Ramos (cell line): ENCODE results near the gene NR6A1.

Experiments used
- in situ Hi-C: fragments of 300-500 bp; cut with MboI; formaldehyde crosslinking; loops from one replicate; pipeline ENCODE4 v1.14.3; 2022; ENCODE audit warnings: low sequenced_read_pairs; ENCODE audit not compliant: unreplicated experiment

Gene NR6A1

DNA sequence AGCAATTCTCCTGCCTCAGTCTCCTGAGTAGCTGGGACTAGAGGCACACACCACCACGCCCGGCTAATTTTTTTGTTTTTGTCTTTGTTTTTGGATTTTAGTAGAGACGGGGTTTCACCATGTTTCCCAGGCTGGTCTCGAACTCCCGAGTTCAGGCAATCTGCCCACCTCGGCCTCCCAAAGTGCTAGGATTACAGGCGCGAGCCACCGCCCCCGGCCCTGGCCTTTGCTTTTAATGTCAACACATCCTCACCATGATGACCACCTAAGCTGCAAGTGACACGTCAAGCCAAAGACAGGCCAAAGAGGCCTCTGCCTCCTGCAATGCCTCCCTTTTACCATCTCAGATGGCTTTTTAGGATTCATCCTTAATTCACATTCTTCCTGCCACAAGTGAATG, 142.4 kb downstream of the NR6A1 start:
- in situ Hi-C loops: no loop called here

GRCh38 chr9:124626276-124626675, 144.8 kb downstream of the NR6A1 start:
- in situ Hi-C loops: no loop called here

DNA sequence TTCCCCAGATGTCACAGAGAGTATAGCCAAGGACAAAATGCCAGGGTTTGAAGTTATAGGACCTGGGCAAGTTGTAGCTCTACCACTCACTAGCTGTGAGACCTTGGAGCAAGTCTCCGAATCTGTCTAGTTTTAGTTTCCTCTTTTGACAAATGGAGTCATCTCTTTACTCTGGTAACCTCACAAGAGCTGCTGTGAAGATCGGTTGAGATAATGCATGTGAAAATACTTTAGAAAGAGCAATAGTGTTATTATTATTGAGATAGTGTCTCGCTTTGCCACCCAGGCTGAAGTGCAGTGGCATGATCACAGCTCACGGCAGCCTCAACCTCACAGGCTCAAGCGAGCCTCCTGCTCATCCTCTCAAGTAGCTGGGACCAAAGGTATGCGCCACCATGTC, 146.0 kb downstream of the NR6A1 start:
- in situ Hi-C loops: no loop called here

DNA sequence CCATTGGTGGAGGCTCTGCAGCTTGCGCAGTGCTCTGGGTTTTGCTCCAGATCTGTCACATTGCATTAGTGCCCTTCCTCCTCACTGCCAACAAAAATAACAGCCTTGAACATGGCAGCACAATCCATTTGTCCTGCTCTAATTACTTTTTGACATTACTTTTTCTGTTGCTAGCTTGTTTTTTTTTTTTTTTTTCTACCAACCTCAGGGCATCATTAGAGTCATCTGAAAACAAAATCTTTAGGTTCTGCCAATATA, 146.4 kb downstream of the NR6A1 start:
- in situ Hi-C loops: no loop called here

DNA sequence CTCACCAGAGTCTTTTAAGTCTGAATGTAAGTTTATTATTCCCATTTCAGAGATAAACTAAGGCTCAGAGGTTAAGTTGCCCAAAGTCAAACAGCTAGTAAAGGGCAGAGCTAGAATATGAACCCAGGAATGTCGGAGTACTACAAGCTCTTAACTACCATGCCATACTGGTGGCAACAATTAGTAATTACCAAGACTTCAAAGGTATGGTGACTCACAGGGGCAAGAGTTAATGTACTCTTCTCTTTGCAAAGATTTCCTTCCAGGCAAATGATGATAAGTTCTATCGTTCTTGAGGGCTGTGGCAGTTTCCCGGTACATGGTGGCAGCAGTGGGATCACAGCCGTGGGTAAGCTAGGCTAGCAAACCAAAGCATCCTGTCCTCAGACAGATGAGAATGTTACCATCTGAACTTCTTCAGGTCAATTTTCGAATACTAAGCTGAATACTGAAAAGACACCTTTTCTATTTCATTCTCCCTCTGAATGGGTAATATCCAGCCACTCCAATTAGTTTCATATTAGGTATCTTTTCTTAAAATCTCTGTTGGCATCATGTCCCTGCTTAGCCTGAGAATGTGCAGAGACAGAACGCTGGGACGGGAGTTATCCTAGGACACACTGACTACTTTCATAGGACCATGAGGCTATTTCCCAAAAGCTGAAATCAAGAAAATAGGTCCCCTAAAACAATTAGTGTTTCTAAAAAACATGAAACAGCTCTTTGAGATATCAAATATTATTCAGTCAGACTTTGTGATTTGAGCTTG, 147.0 kb downstream of the NR6A1 start:
- in situ Hi-C loops: no loop called here

DNA sequence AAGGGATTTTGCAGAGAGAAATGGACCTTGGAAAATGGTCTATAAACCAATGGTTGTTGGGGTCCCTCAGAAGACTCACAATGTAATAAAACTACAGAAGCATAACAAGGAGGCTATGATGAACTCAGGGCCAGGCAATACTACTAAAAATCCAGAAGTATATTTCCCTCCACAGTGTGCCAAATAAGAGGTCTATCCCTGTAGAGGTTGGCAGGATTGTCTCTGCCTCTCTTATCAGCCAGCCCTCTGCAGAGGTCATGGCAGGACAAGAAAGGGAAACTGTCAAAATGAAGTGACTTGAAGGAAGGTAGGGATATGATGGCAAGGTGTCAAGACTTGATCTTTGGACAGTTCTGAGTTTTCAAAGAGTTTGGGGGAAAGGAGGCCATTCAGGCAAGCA, 148.2 kb downstream of the NR6A1 start:
- in situ Hi-C loops: no loop called here

DNA sequence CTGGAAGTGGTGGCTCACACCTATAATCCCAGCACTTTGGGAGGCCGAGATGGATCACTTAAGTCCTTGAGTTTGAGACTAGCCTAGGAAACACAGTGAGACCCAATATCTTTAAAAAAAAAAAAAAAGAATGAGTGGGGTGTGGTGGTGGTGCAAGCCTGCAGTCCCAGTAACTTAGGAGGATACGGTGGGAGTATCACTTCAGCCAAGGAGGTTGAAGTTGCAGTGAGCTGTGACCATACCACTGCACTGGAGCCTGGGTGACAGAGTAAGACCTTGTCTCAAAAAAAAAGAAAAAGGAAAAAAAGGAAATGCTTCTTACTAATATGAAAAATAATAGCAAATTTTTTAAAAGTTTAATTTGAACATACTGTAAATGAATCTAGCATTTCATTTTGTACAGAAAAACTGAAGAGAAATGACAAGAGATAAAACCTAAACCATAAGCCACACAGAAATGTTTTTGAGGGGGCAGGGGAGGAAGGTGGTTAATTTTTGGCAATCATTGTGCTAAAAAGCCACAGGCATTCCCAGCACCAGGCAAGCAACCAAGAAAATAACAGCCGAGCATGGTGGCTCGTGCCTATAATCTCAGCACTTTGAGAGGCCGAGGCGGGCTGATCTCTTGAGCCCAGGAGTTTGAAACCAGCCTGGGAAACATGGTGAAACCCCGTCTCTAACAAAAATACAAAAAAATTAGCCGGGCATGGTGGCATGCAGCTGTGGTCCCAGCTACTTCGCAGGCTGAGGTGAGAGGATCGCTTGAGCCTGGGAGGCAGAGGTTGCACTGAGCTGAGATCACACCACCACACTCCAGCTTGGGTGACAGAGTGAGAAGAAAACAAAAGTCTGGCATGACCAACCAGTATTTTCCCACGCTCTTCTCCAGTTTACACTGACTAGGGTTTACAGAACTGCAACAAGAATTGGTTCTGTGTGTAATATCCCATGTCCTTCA, 149.5 kb downstream of the NR6A1 start:
- in situ Hi-C loops: no loop called here

DNA sequence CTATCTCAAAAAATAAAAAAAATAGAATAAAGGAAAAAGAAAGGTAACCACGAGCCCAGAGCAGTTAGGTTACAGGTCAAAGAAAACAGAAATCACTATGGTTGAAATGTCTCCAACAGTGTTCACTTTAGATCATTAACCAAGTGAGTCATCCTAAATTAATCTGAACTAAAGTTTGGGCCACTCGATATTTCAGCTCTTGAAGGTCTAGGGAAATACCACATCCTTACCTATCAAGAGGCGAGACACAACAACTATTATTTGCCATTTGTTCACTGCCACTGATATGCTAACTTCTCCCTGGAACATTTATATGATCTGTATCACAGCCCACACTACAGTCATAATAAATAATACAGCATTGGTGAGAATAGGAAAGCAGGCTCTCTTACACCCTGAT, 152.6 kb downstream of the NR6A1 start:
- in situ Hi-C loops: loop anchor here (5.0 to 10.0 kb wide), 2 partner anchors 94 to 226 kb away; no protein-coding TSS in a partner anchor

- in situ Hi-C loops: loop anchor here (5.0 to 10.0 kb wide), 2 partner anchors 95 to 227 kb away; no protein-coding TSS in a partner anchor
These were observed 153.5 kb downstream of the NR6A1 start for GRCh38 chr9:124617477-124618141.

DNA sequence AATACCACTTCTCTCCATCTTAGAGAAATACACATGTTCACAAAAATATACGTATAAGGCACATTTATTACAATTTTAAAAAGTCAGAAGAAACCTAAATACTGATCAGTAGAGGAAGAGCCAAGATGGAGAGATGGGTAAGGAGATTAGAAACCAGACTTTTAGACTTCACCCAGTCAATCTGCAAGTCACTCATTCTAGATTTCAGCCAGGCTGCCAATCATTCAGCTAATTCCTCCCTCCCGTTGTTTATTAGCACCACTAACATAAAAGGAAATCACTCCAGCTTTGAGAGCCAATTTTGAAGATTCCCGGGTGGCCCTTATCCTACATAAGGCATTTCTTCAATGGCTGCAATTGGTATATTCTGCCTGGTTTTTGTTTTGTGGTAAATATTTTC, 154.2 kb downstream of the NR6A1 start:
- in situ Hi-C loops: loop anchor here (5.0 to 10.0 kb wide), 2 partner anchors 95 to 228 kb away; no protein-coding TSS in a partner anchor

GRCh38 chr9:124615840-124616239, 155.3 kb downstream of the NR6A1 start:
- in situ Hi-C loops: loop anchor here (5.0 to 10.0 kb wide), 2 partner anchors 96 to 229 kb away; no protein-coding TSS in a partner anchor

DNA sequence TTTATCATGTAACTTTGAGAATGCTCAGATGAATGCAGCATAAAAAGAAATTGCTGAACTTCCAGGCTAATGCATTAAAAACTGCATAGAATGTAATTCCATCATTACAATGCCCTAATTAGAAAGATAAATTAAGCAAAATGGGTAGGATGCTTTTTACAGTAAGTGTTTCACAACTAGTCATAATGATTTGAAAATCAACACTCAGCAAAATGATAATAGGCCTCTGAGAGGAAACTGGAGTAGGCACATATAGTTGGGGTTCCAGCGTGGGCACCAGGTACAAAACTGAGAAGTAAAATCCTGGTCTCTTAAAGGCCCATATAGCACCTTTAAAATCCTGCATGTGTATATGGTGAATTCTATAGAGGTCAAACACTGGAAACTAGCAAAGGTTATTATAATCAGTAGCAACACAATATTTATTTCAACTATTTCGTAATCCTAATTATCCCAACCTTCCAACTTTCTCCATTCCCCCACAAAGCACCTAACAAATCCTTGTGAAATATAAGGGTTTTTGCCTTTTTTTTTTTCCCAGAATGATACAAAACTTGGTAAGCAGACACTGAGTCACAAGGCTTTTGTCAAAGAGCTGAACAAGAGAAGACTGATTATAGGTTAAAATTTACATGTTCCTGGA, 155.9 kb downstream of the NR6A1 start:
- in situ Hi-C loops: loop anchor here (5.0 to 10.0 kb wide), 2 partner anchors 97 to 230 kb away; no protein-coding TSS in a partner anchor

- in situ Hi-C loops: loop anchor here (10.0 kb wide), 1 partner anchor 231 kb away; no protein-coding TSS in a partner anchor
These were observed 157.3 kb downstream of the NR6A1 start for GRCh38 chr9:124613849-124614248.

- in situ Hi-C loops: loop anchor here (10.0 kb wide), 1 partner anchor 234 kb away; no protein-coding TSS in a partner anchor
These were observed 160.0 kb downstream of the NR6A1 start for GRCh38 chr9:124611106-124611505.

GRCh38 chr9:124606027-124606426, 165.1 kb downstream of the NR6A1 start:
- in situ Hi-C loops: no loop called here

GRCh38 chr9:124605258-124605657, 165.9 kb downstream of the NR6A1 start:
- in situ Hi-C loops: no loop called here

DNA sequence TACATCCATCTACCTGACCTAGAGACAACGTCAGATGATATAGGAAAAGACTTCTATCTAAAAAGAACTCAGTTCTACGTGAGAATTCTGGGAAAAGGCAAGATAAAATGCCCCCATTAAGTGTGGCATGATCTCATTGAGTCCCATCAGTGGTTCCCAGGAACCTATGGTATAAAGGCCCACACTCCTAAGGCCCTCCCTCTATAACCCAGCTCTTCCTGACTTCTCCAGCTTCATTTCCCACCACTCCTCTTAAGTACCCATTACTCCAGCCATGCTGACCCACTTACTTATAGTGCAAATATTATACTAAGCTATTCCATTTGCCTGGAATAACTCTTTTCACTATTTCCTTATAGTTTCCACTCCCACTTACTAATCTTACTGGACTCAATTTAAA, 168.5 kb downstream of the NR6A1 start:
- in situ Hi-C loops: no loop called here

DNA sequence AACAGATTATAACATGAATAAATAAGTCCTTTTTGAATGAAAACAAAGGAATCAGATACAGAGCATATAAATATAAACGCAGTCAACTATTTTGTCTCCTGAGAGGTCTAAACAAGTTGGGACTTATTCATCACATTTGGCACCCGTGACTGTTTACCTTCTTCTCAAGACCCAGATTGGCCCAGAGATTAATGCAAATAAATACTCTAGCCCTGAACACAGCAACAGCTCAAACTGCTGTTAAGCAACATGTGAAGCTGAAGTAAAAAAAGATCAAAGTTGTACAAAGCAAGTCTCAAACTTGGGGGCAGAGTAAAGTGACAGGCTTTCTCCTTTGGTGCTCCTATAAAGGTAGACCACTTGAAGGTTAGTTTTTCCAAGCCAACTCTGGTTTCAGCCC, 168.9 kb downstream of the NR6A1 start:
- in situ Hi-C loops: no loop called here

GRCh38 chr9:124600407-124600806, 170.7 kb downstream of the NR6A1 start:
- in situ Hi-C loops: no loop called here
